Skin of body (tissue), 2 donors: ENCODE measurements around the gene TRIM14. TPM values are rescaled to one million over a fixed set of nuclear protein-coding genes. Genes with fewer than 3 reads are reported as not detected.

Experiments
- DNase-seq: peaks from one replicate; lab custom pipeline; 2025; lab: John Stamatoyannopoulos, UW
- total RNA-seq: library from RNA; depleted of rRNA; stranded (reverse); fragments of >200 nt; gene quantifications from one replicate; pipeline ENCODE4 v1.2.3, GENCODE V29; 2014

TRIM14 gene, protein sequence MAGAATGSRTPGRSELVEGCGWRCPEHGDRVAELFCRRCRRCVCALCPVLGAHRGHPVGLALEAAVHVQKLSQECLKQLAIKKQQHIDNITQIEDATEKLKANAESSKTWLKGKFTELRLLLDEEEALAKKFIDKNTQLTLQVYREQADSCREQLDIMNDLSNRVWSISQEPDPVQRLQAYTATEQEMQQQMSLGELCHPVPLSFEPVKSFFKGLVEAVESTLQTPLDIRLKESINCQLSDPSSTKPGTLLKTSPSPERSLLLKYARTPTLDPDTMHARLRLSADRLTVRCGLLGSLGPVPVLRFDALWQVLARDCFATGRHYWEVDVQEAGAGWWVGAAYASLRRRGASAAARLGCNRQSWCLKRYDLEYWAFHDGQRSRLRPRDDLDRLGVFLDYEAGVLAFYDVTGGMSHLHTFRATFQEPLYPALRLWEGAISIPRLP
- total RNA-seq = 2.8 TPM

DNA sequence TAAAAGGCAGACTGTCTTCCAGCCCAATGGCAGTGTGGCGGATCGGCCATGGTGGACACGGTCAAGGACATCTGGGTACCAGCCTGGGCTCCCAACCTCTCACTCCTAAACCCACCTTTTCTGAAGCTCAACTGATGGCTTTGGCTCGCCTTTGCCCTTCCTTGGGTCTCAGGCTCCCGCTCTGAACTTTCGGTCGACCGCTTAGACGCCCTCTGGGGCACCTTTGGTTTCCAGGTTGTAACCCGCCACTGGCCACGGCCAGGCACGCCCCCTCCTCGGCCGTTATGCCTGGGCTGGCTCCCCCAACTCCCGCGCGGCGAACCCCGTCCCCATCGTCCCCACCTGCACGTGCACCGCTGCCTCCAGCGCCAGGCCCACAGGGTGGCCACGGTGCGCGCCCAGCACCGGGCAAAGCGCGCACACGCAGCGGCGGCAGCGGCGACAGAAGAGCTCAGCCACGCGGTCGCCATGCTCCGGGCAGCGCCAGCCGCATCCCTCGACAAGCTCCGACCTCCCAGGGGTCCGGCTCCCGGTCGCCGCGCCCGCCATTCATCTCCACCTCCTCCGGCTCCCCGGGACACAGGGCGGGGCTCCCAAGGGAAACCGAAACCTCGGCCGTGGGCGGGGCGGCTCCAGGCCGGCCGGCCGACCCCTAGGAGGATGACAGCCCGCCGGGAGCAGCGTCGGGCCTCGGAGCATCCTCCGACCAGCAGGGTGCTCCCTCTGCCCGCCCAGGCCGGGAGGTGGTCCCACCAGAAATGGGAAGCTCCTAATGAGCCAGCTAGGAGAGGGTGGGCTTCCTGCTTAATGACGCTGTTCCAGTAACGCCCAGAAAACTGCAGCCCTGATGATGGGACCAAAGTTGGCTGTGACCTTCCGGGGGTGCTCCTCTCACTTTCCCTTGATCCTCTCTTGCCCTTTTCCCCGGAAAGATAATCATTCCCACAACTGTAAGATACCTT, at the start of gene TRIM14:
TSS of gene TRIM14 (minus strand) at position 583 of the 962 bp plus-strand sequence. CDS start at position 549, 34 bp downstream.
- no peak for DNase-seq

DNA sequence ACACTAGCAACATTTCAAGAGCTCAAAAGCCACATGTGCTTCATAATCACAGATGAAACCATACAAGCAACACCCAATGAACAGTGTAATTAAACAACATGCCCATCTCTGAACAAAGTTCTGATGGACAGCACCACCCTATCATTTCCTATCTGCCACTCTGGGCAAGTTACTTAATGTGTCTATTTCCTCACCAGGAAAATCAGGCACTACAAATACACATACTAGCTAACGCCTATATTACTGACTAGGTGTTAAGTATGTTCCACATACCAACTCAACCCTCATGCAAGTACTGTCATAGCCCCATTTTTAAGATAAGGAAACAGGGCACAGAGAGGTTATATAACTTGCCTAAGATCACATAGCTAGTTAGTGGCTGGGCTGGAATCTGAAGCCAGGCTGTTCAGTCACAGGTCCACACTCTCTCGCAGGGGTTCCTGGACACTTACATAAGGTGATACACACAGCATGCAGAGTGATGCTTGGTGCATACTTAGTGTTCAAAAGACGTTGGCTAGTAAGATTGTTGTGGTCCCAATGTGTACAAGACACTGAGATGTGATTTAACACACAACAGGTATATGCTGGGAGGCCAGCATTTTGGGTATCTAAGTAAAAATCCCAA, 49.2 kb upstream of the TRIM14 start:
- no peak for DNase-seq

DNA sequence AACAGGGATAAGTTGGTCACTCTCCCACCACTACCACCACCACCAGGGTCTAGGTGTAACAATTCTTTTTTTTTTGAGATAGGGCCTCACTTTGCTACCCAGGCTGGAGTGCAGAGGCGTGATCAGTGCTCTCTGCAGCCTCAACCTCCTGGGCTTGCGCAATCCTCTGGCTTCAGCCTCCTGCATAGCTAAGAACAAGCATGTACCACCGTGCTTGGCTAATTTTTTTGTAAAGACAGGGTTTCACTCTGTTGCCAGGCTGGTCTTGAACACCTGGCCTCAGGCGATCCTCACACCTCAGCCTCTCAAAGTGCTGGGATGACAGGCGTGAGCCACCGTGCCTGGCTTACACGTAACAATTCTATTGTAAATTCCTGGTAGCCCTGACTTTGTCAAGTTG, 45.9 kb upstream of the TRIM14 start:
- DNase-seq = no peak

DNA sequence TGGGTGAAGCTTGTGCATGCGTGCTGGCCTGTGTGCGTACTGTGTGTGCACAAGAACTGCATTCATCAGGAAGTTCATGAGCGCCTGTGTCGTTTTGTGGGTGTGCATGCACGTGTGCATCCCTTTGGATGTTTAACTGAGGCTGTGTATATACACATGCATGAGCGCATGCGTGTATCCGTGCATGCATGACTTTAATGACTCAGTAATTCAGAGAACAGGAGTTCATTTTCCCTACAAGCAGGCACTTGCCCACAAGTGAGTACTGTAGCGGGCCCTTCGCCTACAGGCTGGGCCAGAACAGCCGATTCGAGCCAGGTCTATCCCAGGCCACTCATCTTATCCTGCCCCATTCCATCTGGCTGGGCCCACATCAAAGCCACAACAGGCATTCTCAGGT, 43.6 kb upstream of the TRIM14 start:
- DNase-seq = no peak

DNA sequence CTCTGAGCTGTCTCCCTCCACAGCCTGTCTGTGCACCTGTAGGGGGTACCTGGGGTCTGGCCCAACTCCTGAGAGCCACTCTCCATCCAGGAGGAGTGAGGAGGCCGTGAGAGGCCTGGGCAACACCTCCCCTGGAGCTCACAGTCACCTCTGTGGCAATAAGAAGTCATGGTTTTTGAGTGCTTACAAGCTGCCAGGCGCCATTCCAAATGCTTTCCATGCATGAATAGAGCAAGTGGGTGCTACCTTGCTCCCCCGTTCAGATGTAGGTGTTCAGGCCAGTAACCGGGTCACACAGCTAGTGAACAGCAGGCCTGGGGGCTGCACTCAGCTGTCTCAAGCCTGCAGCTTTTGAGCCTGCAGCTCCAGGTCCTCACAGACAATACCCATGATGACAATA, 42.8 kb upstream of the TRIM14 start:
- DNase-seq = no peak

DNA sequence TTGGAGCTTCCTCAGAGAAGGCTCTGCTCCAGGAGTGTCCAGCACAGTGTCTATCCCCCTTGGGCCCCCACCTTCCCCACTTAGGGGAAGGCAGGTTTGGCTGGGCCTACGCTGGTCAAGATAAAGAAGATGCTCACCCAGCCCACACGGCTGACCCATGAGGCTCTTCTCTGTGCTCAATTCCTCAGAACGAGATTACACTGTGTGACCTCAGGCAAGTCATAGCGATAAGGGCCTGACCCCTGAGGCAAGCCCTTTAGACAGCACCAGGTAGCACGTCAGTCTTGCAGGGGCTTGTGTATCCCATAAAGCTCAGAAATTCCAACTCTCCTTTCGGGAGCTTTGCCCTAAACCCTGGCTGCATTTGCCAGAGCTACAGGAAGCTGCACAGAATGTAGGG, 40.8 kb upstream of the TRIM14 start:
- no peak for DNase-seq

DNA sequence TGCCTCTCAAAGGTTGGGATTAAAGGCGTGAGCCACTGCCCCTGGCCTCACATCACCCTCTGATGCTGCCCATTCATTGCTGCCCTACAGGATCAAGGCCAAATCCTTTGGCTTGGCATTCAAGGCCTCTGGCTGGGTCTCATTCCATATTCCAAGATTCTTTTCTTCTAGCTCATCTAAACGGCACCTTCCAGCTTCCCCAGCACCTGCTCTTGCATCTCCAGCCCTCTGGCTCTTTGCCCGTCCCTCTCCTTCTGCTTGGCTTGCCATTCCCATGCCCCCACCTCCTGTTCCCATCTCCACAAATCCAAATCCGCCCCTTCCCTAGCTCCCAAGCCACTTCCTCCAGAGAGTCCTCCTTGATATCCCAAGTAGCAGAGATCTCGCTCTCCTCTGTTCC, 40.3 kb upstream of the TRIM14 start:
- DNase-seq = no peak

DNA sequence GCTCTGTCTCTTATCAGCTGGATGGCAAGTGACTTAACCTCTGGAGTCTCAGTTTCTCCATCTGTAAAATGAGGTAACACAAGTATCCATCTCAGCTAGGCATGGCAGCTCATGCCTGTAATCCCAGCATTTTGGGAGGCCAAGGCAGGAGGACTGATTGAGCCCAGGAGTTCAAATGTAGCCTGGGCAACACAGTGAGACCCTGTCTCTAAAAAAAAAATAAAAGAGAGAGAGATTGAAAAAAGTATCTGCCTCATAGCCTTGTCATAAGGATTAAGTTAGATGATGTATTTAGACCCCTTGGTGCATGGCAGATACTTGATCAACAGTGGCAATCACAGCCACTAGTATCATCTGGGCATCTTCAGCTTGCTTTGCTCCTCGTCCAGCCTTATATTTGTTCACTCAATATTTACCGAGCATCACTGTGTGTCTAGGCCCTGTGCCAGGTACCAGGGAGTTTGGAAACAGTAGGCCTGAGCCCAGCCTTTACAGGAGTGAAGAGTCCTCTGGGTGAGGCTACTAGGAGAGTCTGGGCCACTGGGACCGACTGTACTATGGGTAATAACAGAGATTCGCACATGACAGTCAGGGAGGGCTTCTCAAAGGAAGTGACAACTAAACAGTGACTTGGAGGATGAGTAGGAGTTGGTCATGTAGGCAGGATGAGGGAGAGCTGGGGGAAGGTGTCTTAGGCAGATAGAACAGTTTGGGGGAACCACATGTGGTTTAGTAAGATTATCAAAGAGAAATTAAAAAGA, 39.2 kb upstream of the TRIM14 start:
- no peak for DNase-seq

DNA sequence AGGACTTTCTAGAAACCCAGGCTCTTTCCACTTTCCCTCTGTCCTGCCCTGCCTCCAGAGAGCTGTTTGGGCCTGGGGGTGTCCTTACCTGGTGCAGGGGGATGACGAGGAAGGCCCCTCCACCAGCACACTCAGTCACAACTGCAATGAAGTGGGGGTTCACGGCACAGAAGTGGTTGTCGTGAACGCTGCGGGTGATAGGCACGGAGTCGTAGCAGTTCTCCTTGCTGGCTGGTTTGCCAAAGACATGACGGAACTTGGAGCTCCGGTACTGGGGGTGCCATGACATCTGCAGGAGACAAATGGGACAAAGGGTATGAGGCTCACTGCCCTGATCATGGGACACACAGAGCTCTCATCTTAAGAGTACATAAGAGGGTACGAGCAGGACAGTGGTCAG, 38.4 kb upstream of the TRIM14 start:
- no peak for DNase-seq

DNA sequence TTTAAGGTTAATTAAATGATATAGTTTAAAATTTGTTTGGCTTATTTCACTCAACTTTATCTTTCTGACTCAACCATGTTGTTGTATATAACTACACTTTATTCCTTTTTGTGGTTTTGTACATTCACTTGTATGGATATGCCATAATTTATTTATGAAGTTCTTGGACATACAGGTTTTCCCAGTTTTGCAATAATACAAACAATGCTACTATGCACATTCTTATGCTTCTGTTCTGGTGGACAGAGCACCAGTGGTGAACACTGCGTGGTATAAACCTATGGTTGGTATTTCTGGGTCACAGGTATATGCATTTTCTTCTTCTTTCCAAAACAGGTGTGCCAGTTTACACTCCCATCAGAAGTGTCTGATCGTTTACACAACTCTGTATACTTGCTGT, 35.7 kb upstream of the TRIM14 start:
- no peak for DNase-seq

DNA sequence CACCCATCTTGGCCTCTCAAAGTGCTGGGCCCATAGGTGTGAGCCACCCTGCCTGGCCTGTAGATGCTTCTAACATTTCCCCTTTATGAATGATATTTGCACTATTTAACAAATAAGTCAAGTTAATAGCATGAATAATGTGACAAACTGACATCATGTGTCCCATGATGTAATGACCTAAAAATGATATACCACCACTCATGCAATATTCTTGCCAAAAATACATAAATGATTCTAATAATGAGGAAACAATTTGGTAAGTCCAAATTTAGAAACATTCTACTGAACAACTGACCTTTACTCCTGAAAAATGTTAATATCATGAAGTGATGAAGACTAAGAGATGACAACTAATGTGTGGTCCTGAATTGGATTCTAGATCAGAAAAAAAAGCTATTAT, 33.5 kb upstream of the TRIM14 start:
- DNase-seq = no peak

DNA sequence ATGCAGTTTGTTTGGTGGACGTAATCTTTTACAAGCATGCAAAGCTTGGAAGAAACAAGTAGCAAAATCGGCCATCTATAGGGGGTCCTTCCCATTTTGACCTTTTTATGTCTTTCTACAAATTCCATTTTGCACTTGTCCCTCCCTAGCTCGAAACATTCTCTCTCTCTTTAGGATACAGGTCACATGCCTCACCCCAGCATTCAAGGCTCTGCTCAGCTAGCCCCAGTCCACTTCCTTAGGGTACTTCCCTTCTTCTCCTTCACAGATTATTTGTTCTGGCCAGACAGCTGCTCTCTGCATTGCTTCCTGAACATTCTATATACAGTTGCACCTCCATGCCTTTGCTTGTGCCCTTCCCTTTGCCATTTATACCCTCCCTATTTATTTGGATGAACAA, 31.7 kb upstream of the TRIM14 start:
- DNase-seq = no peak

DNA sequence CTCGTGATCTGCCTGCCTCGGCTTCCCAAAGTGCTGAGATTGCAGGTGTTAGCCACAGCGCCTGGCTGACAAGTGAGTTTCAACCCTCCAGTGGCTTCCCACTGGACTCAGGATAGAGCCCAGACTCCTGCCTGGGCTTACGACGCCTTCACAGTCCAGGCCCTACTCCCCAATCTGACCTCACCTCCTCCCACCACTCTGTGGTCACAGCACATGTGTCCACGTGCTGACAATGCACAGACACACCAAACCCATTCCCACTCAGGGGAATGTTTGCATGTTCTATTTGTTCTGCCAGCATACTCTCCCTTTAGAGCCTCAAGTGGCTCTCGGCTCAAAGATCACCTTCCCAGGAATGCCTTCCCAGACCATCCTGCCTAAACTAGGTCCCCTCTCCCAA, 31.1 kb upstream of the TRIM14 start:
- DNase-seq = no peak

DNA sequence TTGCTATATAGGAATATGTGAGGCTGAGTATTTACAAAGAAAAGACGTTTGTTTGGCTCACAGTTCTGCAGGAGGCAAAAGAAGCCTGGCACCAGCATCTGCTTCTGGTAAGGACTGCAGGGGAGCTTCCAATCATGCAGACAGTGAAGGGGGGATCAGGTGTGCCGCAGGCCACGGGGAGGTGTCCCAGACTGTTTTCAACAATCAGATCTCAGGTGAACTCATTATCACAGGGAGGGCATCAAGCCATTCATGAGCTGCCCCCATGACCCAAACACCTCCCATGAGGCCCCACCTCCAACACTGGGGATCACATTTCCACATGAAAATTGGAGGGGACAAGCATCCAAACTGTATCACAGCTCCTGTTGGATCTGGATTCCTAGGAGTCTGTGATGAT, 30.4 kb upstream of the TRIM14 start:
- DNase-seq = no peak

DNA sequence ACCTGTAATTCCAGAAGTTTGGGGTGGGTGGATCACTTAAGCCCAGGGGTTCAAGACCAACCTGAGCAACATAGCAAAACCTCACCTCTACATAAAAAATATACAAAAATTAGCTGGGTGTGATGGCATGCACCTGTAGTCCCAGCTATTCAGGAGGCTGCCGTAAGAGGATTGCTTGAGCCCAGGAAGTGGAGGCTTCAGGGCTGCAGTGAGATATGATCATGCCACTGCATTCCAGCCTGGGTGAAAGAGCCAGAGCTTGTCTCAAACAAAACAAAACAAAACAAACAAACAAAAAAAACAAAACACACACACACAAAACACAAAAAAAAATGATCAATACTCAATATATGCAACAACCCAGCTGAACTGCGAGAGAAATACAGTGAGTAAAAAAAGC, 29.5 kb upstream of the TRIM14 start:
- no peak for DNase-seq

DNA sequence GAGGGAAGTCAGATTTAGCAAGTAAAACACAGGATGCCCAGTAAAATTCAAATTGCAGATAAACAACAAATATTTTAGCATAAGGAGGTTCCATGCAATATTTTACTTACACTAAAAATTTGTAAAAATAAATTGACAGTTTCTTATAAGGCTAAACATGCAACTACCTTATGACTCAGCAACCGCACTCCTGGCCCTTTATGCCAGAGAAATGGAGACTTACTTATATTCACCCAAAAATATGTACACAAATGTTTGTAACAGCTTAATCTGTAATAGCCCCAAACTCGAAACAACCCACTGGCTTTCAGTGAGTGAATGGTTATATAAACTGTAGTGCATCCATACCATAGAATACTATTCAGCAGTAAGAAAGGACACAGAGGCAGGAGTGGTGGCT, 28.6 kb upstream of the TRIM14 start:
- no peak for DNase-seq

DNA sequence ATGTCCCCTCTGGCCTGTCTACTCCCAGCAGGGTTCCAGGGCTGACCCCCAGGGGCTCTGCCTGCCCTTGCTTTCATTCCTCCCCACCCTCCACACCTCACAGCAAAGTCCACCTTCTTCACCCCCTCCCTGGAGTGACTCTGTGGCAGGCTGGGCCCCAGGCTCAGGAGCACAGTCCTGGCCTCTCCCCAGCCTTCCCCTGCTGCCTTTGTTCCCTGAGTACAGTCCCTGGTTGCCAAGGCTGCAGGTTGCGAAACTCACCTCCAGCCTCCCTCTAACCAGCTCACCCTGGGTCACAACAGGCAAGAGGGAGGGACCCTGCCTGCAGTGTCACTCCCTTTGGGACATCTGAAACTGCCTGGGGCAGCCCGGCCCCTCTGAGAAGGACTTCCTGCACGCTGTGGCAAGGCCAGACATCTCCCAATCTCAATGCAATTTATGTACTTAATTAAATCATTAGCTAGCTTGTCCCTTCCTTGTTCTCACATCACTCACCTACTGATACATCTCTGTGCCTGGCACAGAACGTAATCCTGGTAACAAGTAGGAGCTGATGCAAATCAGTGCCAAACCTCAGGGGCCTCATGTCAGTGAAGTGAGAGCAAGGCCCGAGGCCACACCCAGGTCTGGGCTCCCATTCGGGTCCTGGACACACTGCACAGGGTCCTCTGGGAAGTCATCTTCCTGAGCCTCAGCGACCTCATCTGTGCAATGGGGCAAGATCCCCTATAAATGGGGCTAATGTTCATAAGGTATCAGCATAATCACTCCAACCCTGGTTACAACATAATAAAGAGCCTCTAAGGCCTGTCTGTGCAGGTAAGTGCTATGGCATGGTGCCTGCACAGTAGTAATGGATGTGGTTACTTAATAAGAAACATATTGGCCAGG, 27.3 kb upstream of the TRIM14 start:
- no peak for DNase-seq

DNA sequence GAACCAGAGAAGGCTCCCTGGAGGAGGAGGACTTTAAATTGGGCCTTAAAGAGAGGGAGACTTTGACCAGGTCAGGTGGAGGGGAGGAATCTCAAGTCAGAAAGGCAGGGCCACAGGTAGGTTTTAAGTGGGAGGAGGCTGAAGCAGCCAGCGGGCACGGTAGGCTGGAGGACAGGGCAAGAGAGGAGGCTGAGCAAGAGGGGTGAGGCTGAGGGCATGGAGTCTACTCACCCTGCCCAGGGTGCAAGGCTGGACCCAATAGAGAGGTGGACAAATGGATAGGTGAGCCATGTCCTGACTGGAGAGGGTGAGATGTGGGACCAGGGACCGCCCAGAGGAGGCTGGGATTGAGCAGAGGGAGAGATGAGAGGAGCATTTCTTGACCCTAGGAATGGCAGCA, 25.6 kb upstream of the TRIM14 start:
- no peak for DNase-seq

DNA sequence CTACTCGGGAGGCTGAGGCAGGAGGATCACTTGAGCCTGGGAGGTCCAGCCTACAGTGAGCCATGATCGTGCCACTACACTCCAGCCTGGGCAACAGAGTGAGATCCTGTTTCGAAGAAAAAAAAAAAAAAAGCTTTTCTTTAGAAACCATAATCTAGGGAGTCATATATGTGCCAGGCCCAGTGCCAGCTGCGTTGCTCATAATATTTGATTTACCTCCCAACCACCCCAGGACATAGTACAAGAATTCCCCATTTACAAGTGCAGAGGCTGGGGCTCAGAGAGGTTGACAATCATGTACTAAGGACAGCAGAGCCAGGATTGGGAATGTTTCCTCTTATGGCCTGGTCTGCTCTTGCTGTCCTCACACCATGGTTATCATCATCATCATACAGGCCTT, 25.1 kb upstream of the TRIM14 start:
- DNase-seq = no peak

DNA sequence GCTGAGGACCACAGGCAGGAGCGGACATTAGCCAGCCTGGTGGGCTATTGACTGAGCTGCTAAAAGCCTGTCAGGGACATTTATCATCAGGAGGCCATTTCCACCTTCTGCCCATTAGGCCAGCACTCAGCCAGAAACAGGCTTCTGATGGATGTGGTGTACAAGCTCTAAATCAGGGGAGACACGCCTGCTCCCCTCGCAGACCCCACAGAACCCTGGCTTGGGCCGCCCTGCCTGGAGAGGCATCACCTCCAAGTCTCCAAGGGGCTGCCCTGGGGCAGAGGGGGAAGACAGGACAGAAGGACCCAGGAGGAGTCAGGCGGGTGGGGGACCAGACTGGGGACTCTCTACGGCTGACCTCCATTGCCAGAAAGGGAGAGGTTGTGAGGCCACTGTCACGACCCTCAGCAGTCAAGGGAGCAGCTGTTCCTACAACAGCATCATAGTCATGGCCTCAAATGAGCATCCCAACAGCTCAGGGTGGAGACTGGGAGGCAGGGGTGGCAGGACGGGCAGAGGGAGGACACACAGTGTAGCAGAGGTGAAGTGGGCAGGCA, 24.0 kb upstream of the TRIM14 start:
- no peak for DNase-seq
